Measurements from ENCODE around the gene OSER1. TPM values are rescaled to one million over a fixed set of nuclear protein-coding genes. Genes with fewer than 3 reads are reported as not detected.

The OSER1 gene
- total and polyA plus RNA-seq, 8 donors, result 7.8 to 87.5 (median 31.7) TPM

- Histone ChIP-seq H3K27ac (peak overlapping the region in 2 of 5 donors; percentile 47 to 82), H3K4me1 (peaks cover 4 to 69% (median 11%) of the 10 kb centered on the region in 4 donors), H3K9me3 (no peaks in the 10 kb centered on the region), H3K4me3 (no peak overlapping the region), H3K27me3 (peaks cover 0 to 4% (median 0%) of the 10 kb centered on the region in 3 donors), H3K36me3 (no peaks in the 10 kb centered on the region)
- WGBS, 5 donors, result 86 to 94% (median 90%) methylated on average over 2 of the region's 2 CpGs
- DNase-seq, result no peak
- TF ChIP-seq EP300 (IDR thresholded peaks at IDR 0.05) (no peak), POLR2A (IDR thresholded peaks at IDR 0.05) (no peak), CTCF (IDR thresholded peaks at IDR 0.05) (no peak), POLR2AphosphoS5 (IDR thresholded peaks at IDR 0.05) (no peak)
- intact Hi-C loops (cut with DNase I; ENCODE audit: low total_unique reads), result no loop called here
Measured at GRCh38 chr20:44172572-44172950, 38.0 kb downstream of the OSER1 start.

GRCh38 chr20:44171775-44172571 is 38.6 kb downstream of the OSER1 start:
- WGBS, 5 donors, result 58 to 67% (median 61%) methylated on average over 6 of the region's 6 CpGs
- no peak for DNase-seq
- Histone ChIP-seq H3K27ac (peak overlapping the region in 2 of 5 donors; percentile 47 to 82), H3K4me3 (no peak overlapping the region), H3K27me3 (peaks cover 0 to 4% (median 0%) of the 10 kb centered on the region in 3 donors), H3K36me3 (no peaks in the 10 kb centered on the region), H3K4me1 (peaks cover 0 to 63% (median 7%) of the 10 kb centered on the region in 4 donors), H3K9me3 (no peaks in the 10 kb centered on the region)
- intact Hi-C loops (cut with DNase I; ENCODE audit: low total_unique reads), result no loop called here
- TF ChIP-seq POLR2AphosphoS5 (IDR thresholded peaks at IDR 0.05) (no peak), POLR2A (IDR thresholded peaks at IDR 0.05) (no peak), CTCF (IDR thresholded peaks at IDR 0.05) (no peak), EP300 (IDR thresholded peaks at IDR 0.05) (no peak)

- peak in 1 of 2 donors; percentile 27 for DNase-seq
- Histone ChIP-seq H3K27ac (peak overlapping the region in 2 of 5 donors; percentile 47 to 82), H3K4me3 (no peak overlapping the region), H3K4me1 (peaks cover 0 to 53% (median 10%) of the 10 kb centered on the region in 4 donors), H3K27me3 (peaks cover 0 to 4% (median 0%) of the 10 kb centered on the region in 3 donors), H3K36me3 (no peaks in the 10 kb centered on the region), H3K9me3 (no peaks in the 10 kb centered on the region)
- intact Hi-C loops (cut with DNase I; ENCODE audit: low total_unique reads), result no loop called here
- 52 to 72% (median 62%) methylated on average over 7 of the region's 7 CpGs for whole genome bisulfite sequencing, 5 donors
- no peak for TF ChIP-seq POLR2A (IDR thresholded peaks at IDR 0.05)
- no peak for TF ChIP-seq EP300 (IDR thresholded peaks at IDR 0.05)
- TF ChIP-seq CTCF (IDR thresholded peaks at IDR 0.05), result no peak
- TF ChIP-seq POLR2AphosphoS5 (IDR thresholded peaks at IDR 0.05), result no peak
Measured at GRCh38 chr20:44170816-44171410, 39.7 kb downstream of the OSER1 start.

GRCh38 chr20:44167736-44168135 is 42.8 kb downstream of the OSER1 start:
- Histone ChIP-seq H3K4me3 (no peak overlapping the region), H3K27me3 (peaks cover 0 to 10% (median 0%) of the 10 kb centered on the region in 3 donors), H3K36me3 (no peaks in the 10 kb centered on the region), H3K27ac (peak overlapping the region in 3 of 5 donors; percentile 59 to 82 (median 67)), H3K9me3 (no peaks in the 10 kb centered on the region), H3K4me1 (peaks cover 0 to 36% (median 11%) of the 10 kb centered on the region in 4 donors)
- intact Hi-C loops (cut with DNase I; ENCODE audit: low total_unique reads), result no loop called here
- no peak for DNase-seq
- WGBS, 5 donors, result 71 to 88% (median 87%) methylated on average over 3 of the region's 3 CpGs
- TF ChIP-seq POLR2A (IDR thresholded peaks at IDR 0.05) (no peak), EP300 (IDR thresholded peaks at IDR 0.05) (no peak), POLR2AphosphoS5 (IDR thresholded peaks at IDR 0.05) (no peak)

Measured in stomach (tissue), 9 donors.